Body of pancreas (tissue), 4 donors: ENCODE measurements around the gene FGF14. TPM values are rescaled to one million over a fixed set of nuclear protein-coding genes. Genes with fewer than 3 reads are reported as not detected.

ENCODE experiments used
- ATAC-seq: fragments of 150-250 bp; one replicate; pipeline ENCODE4 v1.9.1; 2016
- DNase-seq, 4 donors: peaks; one replicate each; pipeline ENCODE4 v3.0.0-alpha.2; 2019
- H3K27ac ChIP-seq, 4 donors: fragments of 200-600 bp; sonication (generic); 1 replicate in 3 of 4; 2 replicates in 1 of 4; pipeline versions ENCODE4 v1.5.1 to v1.6.1; 2016 to 2019; ENCODE audit warnings: mild to moderate bottlenecking in 1 of 4, mixed read lengths in 1 of 4, moderate library complexity in 1 of 4
- H3K27me3 ChIP-seq, 2 donors: fragments of 200-600 bp; sonication (generic); one replicate each; pipeline ENCODE4 v1.6.0; 2016; ENCODE audit warnings: mild to moderate bottlenecking in 1 of 2
- H3K36me3 ChIP-seq, 2 donors: fragments of 200-600 bp; sonication (generic); replicated peaks in 1 of 2; 2 replicates each; pipeline ENCODE4 v1.5.1; 2016; ENCODE audit warnings: low read depth in 2 of 2; ENCODE audit not compliant: insufficient read depth in 1 of 2
- H3K4me1 ChIP-seq: fragments of 200-600 bp; sonication (generic); one replicate; pipeline ENCODE4 v1.6.0; 2016
- H3K4me3 ChIP-seq, 2 donors: fragments of 200-600 bp; sonication (generic); 1 replicate in 1 of 2; 2 replicates in 1 of 2; pipeline ENCODE4 v1.5.1; 2016 to 2019
- H3K9me3 ChIP-seq, 3 donors: fragments of 200-600 bp; sonication (generic); 1 replicate in 2 of 3; 2 replicates in 1 of 3; pipeline ENCODE4 v1.5.1; 2016
- POLR2A ChIP-seq, 3 donors: fragments of 450-650 bp; IDR thresholded peaks; one replicate each; pipeline ENCODE4 v1.6.1; 2016; ENCODE audit warnings: antibody characterized with exemption in 3 of 3, mild to moderate bottlenecking in 2 of 3
- WGBS, 2 donors: methylation state at CpG; one replicate each; pipeline ENCODE4 v1.1.5; 2017; 5-methylcytosine and 5-hydroxymethylcytosine counted together
- intact Hi-C: fragments of 100-400 bp; cut with DNase I; formaldehyde crosslinking; loops from one replicate; pipeline ENCODE4 v1.15.1; 2023
- total RNA-seq, 2 donors: library from RNA; depleted of rRNA; stranded (reverse); fragments of >200 nt; gene quantifications; one replicate each; pipeline ENCODE4 v1.1.0, GENCODE V29; 2016
- TF ChIP-seq, protein P1 (sequence below), 7 experiments: fragments of 450-650 bp in 4 of 7; fragments of 200-600 bp in 3 of 7; sonication (generic) in 3 of 7; IDR thresholded peaks; one replicate each; pipeline ENCODE4 v1.5.1; 2016 to 2019; ENCODE audit warnings: antibody characterized with exemption in 7 of 7

Gene FGF14
- total RNA-seq, 2 donors from 2014 or later: under 0.01 to 0.52 TPM

DNA sequence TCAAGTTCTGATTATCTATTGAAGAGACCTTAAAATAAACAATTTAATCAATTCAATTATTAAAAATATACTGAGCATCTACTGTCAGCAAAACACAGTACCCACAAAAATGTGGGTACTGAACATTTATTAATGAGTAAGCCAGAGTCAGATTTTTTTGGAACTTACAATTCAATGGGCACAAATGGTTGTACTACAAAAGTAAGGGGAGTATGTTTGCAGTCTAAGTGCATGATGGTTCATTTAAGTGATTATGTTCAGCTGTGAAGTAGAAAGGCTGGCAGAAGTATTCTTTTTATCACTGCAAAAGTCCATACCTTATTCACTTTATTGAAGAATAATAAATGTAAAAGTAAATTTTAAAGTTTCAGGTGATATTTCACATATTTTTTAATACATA, 27.6 kb downstream of the FGF14 start:
- no peak for ATAC-seq

GRCh38 chr13:102373221-102373620, 28.6 kb downstream of the FGF14 start:
- ATAC-seq (no peak), DNase-seq (no peak)
- no peaks in the 10 kb centered on the region for H3K4me1 ChIP-seq
- H3K9me3 ChIP-seq: no peaks in the 10 kb centered on the region
- intact Hi-C loops: no loop called here
- H3K4me3 ChIP-seq: no peak overlapping the region
- no peak for TF ChIP-seq POLR2A (IDR thresholded peaks at IDR 0.05)
- TF ChIP-seq, protein P1, sequence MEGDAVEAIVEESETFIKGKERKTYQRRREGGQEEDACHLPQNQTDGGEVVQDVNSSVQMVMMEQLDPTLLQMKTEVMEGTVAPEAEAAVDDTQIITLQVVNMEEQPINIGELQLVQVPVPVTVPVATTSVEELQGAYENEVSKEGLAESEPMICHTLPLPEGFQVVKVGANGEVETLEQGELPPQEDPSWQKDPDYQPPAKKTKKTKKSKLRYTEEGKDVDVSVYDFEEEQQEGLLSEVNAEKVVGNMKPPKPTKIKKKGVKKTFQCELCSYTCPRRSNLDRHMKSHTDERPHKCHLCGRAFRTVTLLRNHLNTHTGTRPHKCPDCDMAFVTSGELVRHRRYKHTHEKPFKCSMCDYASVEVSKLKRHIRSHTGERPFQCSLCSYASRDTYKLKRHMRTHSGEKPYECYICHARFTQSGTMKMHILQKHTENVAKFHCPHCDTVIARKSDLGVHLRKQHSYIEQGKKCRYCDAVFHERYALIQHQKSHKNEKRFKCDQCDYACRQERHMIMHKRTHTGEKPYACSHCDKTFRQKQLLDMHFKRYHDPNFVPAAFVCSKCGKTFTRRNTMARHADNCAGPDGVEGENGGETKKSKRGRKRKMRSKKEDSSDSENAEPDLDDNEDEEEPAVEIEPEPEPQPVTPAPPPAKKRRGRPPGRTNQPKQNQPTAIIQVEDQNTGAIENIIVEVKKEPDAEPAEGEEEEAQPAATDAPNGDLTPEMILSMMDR (IDR thresholded peaks at IDR 0.05): no peak
- no peak overlapping the region for H3K27ac ChIP-seq
- H3K36me3 ChIP-seq: no peaks in the 10 kb centered on the region
- H3K27me3 ChIP-seq: no peaks in the 10 kb centered on the region

More for the DNA sequence above, 27.6 kb downstream of the FGF14 start:
- Histone ChIP-seq H3K4me1 (no peaks in the 10 kb centered on the region), H3K27me3 (no peaks in the 10 kb centered on the region), H3K36me3 (no peaks in the 10 kb centered on the region), H3K27ac (no peak overlapping the region), H3K4me3 (no peak overlapping the region), H3K9me3 (no peaks in the 10 kb centered on the region)
- TF ChIP-seq, protein P1 (IDR thresholded peaks at IDR 0.05): no peak
- TF ChIP-seq POLR2A (IDR thresholded peaks at IDR 0.05): no peak
- no peak for DNase-seq
- intact Hi-C loops: no loop called here

DNA sequence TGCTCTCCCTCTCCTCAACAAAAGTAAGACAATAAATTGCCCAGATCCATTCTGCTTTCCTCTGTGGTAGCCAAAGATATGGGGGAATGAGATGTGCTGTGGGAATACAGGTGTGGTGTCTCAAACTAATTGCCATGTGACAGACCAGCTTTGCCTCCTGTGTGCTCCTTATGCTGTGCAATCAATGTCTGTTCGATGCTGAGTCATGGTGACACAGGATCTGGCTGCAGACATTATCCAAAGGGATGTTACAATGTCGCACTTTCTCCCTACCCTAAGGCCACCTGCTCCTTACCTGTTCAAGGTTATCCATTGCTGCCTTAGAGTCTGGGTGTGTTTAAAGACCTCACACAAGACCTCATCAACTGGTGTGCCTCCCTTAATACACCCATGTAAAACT, 32.5 kb downstream of the FGF14 start:
- Histone ChIP-seq H3K27me3 (no peaks in the 10 kb centered on the region), H3K27ac (no peak overlapping the region), H3K4me3 (no peak overlapping the region), H3K36me3 (no peaks in the 10 kb centered on the region), H3K9me3 (no peaks in the 10 kb centered on the region), H3K4me1 (no peaks in the 10 kb centered on the region)
- intact Hi-C loops: no loop called here
- WGBS, 2 donors: 70 to 79% methylated on average over 2 of the region's 2 CpGs
- ATAC-seq (no peak), DNase-seq (no peak)
- TF ChIP-seq POLR2A (IDR thresholded peaks at IDR 0.05): no peak
- TF ChIP-seq, protein P1 (IDR thresholded peaks at IDR 0.05): no peak

DNA sequence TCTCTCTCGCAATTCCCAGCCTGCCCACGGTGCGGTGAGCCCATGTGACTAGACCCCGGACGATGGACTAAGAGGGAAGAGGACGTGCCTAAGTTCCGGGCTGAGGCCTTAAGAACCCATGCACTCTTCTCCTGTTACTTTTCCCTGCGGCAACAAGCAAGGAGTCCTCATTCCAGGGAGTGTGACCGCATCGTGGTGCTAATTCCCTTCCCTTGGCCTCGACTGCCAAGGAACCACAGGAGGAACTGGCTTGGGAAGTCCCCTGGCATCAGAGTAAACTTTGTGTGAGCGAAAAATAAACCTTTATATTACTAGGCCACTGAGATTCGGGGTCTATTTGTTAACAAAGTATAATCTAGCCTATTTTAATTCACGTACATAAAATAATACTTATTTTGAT, 34.0 kb downstream of the FGF14 start:
- Histone ChIP-seq H3K9me3 (no peaks in the 10 kb centered on the region), H3K4me3 (no peak overlapping the region), H3K27me3 (no peaks in the 10 kb centered on the region), H3K36me3 (no peaks in the 10 kb centered on the region), H3K4me1 (no peaks in the 10 kb centered on the region), H3K27ac (no peak overlapping the region)
- TF ChIP-seq POLR2A (IDR thresholded peaks at IDR 0.05): no peak
- TF ChIP-seq, protein P1 (IDR thresholded peaks at IDR 0.05): no peak
- DNase-seq (no peak), ATAC-seq (no peak)
- intact Hi-C loops: no loop called here
- 87 to 91% methylated on average over 14 of the region's 14 CpGs for WGBS, 2 donors

- Histone ChIP-seq H3K4me1 (no peaks in the 10 kb centered on the region), H3K27ac (no peak overlapping the region), H3K9me3 (no peaks in the 10 kb centered on the region), H3K4me3 (no peak overlapping the region), H3K27me3 (no peaks in the 10 kb centered on the region), H3K36me3 (no peaks in the 10 kb centered on the region)
- TF ChIP-seq POLR2A (IDR thresholded peaks at IDR 0.05): no peak
- TF ChIP-seq, protein P1 (IDR thresholded peaks at IDR 0.05): no peak
- intact Hi-C loops: no loop called here
- ATAC-seq (no peak), DNase-seq (no peak)
- WGBS, 2 donors: 81 to 83% methylated on average over 2 of the region's 2 CpGs
These were observed 40.7 kb downstream of the FGF14 start for GRCh38 chr13:102361113-102361512.
